Spleen (tissue), 7 donors: ENCODE results near the gene ZBED5.

Experiments
- POLR2A ChIP-seq, 3 donors: fragments of 450-650 bp; IDR thresholded peaks; one replicate each; pipeline ENCODE4 v1.5.1; 2017; ENCODE audit warnings: antibody characterized with exemption in 3 of 3, mild to moderate bottlenecking in 1 of 3
- POLR2AphosphoS5 ChIP-seq, 3 donors: sonication (generic); formaldehyde crosslinking; IDR thresholded peaks; one replicate each; pipeline ENCODE4 v1.5.1; 2017; ENCODE audit warnings: antibody characterized with exemption in 3 of 3
- TF ChIP-seq, protein P1 (sequence below), 11 experiments: fragments of 200-600 bp in 7 of 11; fragments of 450-650 bp in 4 of 11; sonication (generic) in 4 of 11; IDR thresholded peaks in 8 of 11; conservative IDR thresholded peaks in 3 of 11; 1 replicate in 7 of 11; 2 replicates in 4 of 11; pipeline versions ENCODE4 v1.4.0 to v1.8.0; 2016 to 2021; ENCODE audit warnings: antibody characterized with exemption in 11 of 11, inconsistent platforms in 4 of 11, mild to moderate bottlenecking in 1 of 11
- donor health status: DM: no; HTN: no; CAD: no; lungs with moderate emphysema.
- donor health status: DM: no; HTN: no; CAD: no.
- donor health status: DM: no; HTN: no; CAD: no.

DNA sequence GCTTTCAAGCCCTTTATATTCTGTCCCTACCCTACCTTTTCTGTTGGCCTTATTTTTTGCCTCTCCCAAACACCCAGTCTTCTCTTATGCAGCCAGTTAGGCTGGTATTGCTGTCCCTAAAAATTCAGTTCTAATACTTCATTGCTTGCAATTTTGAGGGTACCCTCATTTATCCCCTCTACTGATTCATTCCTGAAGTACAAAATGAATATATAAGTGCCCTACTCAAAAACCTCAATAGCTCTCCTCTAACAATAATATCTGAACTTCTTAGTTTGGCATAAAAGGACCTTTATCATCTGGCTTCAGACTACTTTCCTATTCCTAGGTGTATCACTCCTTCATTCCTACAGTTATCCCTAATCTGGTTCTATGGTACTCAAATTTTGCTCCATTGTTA lies 43.9 kb downstream of the ZBED5 start:
- TF ChIP-seq, protein P1, sequence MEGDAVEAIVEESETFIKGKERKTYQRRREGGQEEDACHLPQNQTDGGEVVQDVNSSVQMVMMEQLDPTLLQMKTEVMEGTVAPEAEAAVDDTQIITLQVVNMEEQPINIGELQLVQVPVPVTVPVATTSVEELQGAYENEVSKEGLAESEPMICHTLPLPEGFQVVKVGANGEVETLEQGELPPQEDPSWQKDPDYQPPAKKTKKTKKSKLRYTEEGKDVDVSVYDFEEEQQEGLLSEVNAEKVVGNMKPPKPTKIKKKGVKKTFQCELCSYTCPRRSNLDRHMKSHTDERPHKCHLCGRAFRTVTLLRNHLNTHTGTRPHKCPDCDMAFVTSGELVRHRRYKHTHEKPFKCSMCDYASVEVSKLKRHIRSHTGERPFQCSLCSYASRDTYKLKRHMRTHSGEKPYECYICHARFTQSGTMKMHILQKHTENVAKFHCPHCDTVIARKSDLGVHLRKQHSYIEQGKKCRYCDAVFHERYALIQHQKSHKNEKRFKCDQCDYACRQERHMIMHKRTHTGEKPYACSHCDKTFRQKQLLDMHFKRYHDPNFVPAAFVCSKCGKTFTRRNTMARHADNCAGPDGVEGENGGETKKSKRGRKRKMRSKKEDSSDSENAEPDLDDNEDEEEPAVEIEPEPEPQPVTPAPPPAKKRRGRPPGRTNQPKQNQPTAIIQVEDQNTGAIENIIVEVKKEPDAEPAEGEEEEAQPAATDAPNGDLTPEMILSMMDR (IDR thresholded peaks at IDR 0.05 in 8 of 11, conservative IDR thresholded peaks at IDR 0.05 in 3 of 11), result no peak
- TF ChIP-seq POLR2AphosphoS5 (IDR thresholded peaks at IDR 0.05) (no peak), POLR2A (IDR thresholded peaks at IDR 0.05) (no peak)
